Measurements from ENCODE around the gene CALB2.

CALB2 gene

GRCh38 chr16:71426880-71427615 lies 68.5 kb downstream of the CALB2 start:
- TF ChIP-seq CTCF (IDR thresholded peaks at IDR 0.05): no peak
- no peak overlapping the region for H3K4me3 ChIP-seq (ENCODE audit: low read depth in 1 of 2, low read length in 1 of 2)
- H3K4me1 ChIP-seq (ENCODE audit: control insufficient read depth in 1 of 2, insufficient read depth in 1 of 2, low read depth in 1 of 2, low read length in 1 of 2): no peaks in the 10 kb centered on the region
- H3K27ac ChIP-seq: no peak overlapping the region
- H3K27me3 ChIP-seq: peaks cover 60% of the 10 kb centered on the region
- no peaks in the 10 kb centered on the region for H3K36me3 ChIP-seq
- no peaks in the 10 kb centered on the region for H3K9me3 ChIP-seq

GRCh38 chr16:71428385-71428784 lies 69.9 kb downstream of the CALB2 start:
- Histone ChIP-seq H3K4me1 (ENCODE audit: control insufficient read depth in 1 of 2, insufficient read depth in 1 of 2, low read depth in 1 of 2, low read length in 1 of 2) (no peaks in the 10 kb centered on the region), H3K9me3 (no peaks in the 10 kb centered on the region), H3K4me3 (ENCODE audit: low read depth in 1 of 2, low read length in 1 of 2) (no peak overlapping the region), H3K36me3 (no peaks in the 10 kb centered on the region), H3K27ac (no peak overlapping the region), H3K27me3 (peaks cover 60% of the 10 kb centered on the region)
- TF ChIP-seq CTCF (IDR thresholded peaks at IDR 0.05): no peak

DNA sequence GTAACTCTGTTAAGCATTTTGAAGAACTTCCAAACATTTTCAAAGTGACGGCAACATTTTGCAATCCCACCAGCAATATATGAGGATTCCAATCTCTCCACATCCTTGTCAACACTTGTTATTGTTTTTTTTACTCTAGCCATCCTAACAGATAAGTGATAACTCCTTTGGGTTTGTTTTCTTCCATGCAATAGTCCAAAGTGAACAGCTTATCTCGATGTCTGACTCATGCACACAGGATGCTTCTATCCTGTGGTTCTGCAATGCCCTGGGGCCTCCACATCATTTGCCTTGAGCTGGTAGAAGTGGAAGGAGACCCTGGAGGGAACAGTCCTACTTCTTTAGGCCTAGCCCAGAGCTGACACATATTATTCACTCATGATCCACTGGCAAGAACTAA lies 70.4 kb downstream of the CALB2 start:
- Histone ChIP-seq H3K9me3 (no peaks in the 10 kb centered on the region), H3K4me1 (ENCODE audit: control insufficient read depth in 1 of 2, insufficient read depth in 1 of 2, low read depth in 1 of 2, low read length in 1 of 2) (no peaks in the 10 kb centered on the region), H3K4me3 (ENCODE audit: low read depth in 1 of 2, low read length in 1 of 2) (no peak overlapping the region), H3K36me3 (no peaks in the 10 kb centered on the region), H3K27ac (no peak overlapping the region), H3K27me3 (peaks cover 55% of the 10 kb centered on the region)
- no peak for TF ChIP-seq CTCF (IDR thresholded peaks at IDR 0.05)

- Histone ChIP-seq H3K27me3 (peaks cover 48% of the 10 kb centered on the region), H3K9me3 (no peaks in the 10 kb centered on the region), H3K36me3 (no peaks in the 10 kb centered on the region), H3K4me3 (ENCODE audit: low read depth in 1 of 2, low read length in 1 of 2) (no peak overlapping the region), H3K27ac (no peak overlapping the region), H3K4me1 (ENCODE audit: control insufficient read depth in 1 of 2, insufficient read depth in 1 of 2, low read depth in 1 of 2, low read length in 1 of 2) (no peaks in the 10 kb centered on the region)
- no peak for TF ChIP-seq CTCF (IDR thresholded peaks at IDR 0.05)
Observed at GRCh38 chr16:71429581-71429980, 71.1 kb downstream of the CALB2 start.

- TF ChIP-seq CTCF (IDR thresholded peaks at IDR 0.05): no peak
- no peaks in the 10 kb centered on the region for H3K4me1 ChIP-seq (ENCODE audit: control insufficient read depth in 1 of 2, insufficient read depth in 1 of 2, low read depth in 1 of 2, low read length in 1 of 2)
Observed at GRCh38 chr16:71430744-71431143, 72.2 kb downstream of the CALB2 start.

More at GRCh38 chr16:71430744-71431143, 72.2 kb downstream of the CALB2 start:
- Histone ChIP-seq H3K4me3 (ENCODE audit: low read depth in 1 of 2, low read length in 1 of 2) (no peak overlapping the region), H3K27ac (no peak overlapping the region), H3K9me3 (no peaks in the 10 kb centered on the region), H3K36me3 (no peaks in the 10 kb centered on the region), H3K27me3 (peaks cover 36% of the 10 kb centered on the region)
